ENCODE results near the gene RNASEH2C.
"Not testable (repeated sequence)": the region's sequence is repeated elsewhere in the genome, so short reads cannot be mapped to it uniquely, and the experiment has no call there.

RNASEH2C gene

GRCh38 chr11:65720211-65720934 is at the start of gene RNASEH2C:
Gene RNASEH2C, minus strand, starts transcription at chr11:65720798. Its CDS starts 40 bp downstream, at chr11:65720758.
- 0 out of 2 replicates have a peak, but pooled peaks cover 4% of the 10 kb centered on the region for H3K4me1 ChIP-seq (ENCODE audit: control insufficient read depth, insufficient read depth, low read length)
- peak; percentile 67 for DNase-seq (ENCODE audit: low read depth, low spot score)
- H3K36me3 ChIP-seq (ENCODE audit: control insufficient read depth, insufficient read depth, low read length): peaks cover 29% of the 10 kb centered on the region
- no peaks in the 10 kb centered on the region for H3K27me3 ChIP-seq (ENCODE audit: control insufficient read depth, insufficient read depth, low read length)
- H3K9me3 ChIP-seq (ENCODE audit: control insufficient read depth, insufficient read depth, low read length): no peaks in the 10 kb centered on the region
- no CpG with 5 or more reads among the region's 76 CpGs for WGBS (ENCODE audit: insufficient coverage, insufficient read length)
- H3K27ac ChIP-seq (ENCODE audit: low read length): no peak within 1 kb of the TSS
- peak within 1 kb of the TSS; percentile 97 for H3K4me3 ChIP-seq (ENCODE audit: low read length)

- not testable (repeated sequence) for H3K36me3 ChIP-seq (ENCODE audit: control insufficient read depth, insufficient read depth, low read length); H3K4me3 ChIP-seq (ENCODE audit: low read length); DNase-seq (ENCODE audit: low read depth, low spot score); H3K27ac ChIP-seq (ENCODE audit: low read length); H3K4me1 ChIP-seq (ENCODE audit: control insufficient read depth, insufficient read depth, low read length); H3K9me3 ChIP-seq (ENCODE audit: control insufficient read depth, insufficient read depth, low read length); H3K27me3 ChIP-seq (ENCODE audit: control insufficient read depth, insufficient read depth, low read length)
- no CpG with 5 or more reads among the region's 5 CpGs for WGBS (ENCODE audit: insufficient coverage, insufficient read length)
Measured at GRCh38 chr11:65767806-65768205, 47.2 kb upstream of the RNASEH2C start.

GRCh38 chr11:65767406-65767805 is 46.8 kb upstream of the RNASEH2C start:
- H3K4me1 ChIP-seq (ENCODE audit: control insufficient read depth, insufficient read depth, low read length): no peaks in the 10 kb centered on the region
- no peaks in the 10 kb centered on the region for H3K36me3 ChIP-seq (ENCODE audit: control insufficient read depth, insufficient read depth, low read length)
- H3K4me3 ChIP-seq (ENCODE audit: low read length): no peak overlapping the region
- WGBS (ENCODE audit: insufficient coverage, insufficient read length): no CpG with 5 or more reads among the region's 10 CpGs
- H3K27me3 ChIP-seq (ENCODE audit: control insufficient read depth, insufficient read depth, low read length): no peaks in the 10 kb centered on the region
- no peaks in the 10 kb centered on the region for H3K9me3 ChIP-seq (ENCODE audit: control insufficient read depth, insufficient read depth, low read length)
- no peak for DNase-seq (ENCODE audit: low read depth, low spot score)
- H3K27ac ChIP-seq (ENCODE audit: low read length): no peak overlapping the region

- Histone ChIP-seq H3K4me3 (ENCODE audit: low read length) (no peak overlapping the region), H3K36me3 (ENCODE audit: control insufficient read depth, insufficient read depth, low read length) (no peaks in the 10 kb centered on the region), H3K9me3 (ENCODE audit: control insufficient read depth, insufficient read depth, low read length) (no peaks in the 10 kb centered on the region), H3K4me1 (ENCODE audit: control insufficient read depth, insufficient read depth, low read length) (no peaks in the 10 kb centered on the region), H3K27ac (ENCODE audit: low read length) (no peak overlapping the region), H3K27me3 (ENCODE audit: control insufficient read depth, insufficient read depth, low read length) (no peaks in the 10 kb centered on the region)
- WGBS (ENCODE audit: insufficient coverage, insufficient read length): no CpG with 5 or more reads among the region's 7 CpGs
- no peak for DNase-seq (ENCODE audit: low read depth, low spot score)
Measured at GRCh38 chr11:65766535-65766934, 45.9 kb upstream of the RNASEH2C start.

GRCh38 chr11:65764434-65764833 is 43.8 kb upstream of the RNASEH2C start:
- Histone ChIP-seq H3K36me3 (ENCODE audit: control insufficient read depth, insufficient read depth, low read length) (no peaks in the 10 kb centered on the region), H3K4me1 (ENCODE audit: control insufficient read depth, insufficient read depth, low read length) (no peaks in the 10 kb centered on the region), H3K4me3 (ENCODE audit: low read length) (no peak overlapping the region), H3K27ac (ENCODE audit: low read length) (no peak overlapping the region), H3K27me3 (ENCODE audit: control insufficient read depth, insufficient read depth, low read length) (no peaks in the 10 kb centered on the region), H3K9me3 (ENCODE audit: control insufficient read depth, insufficient read depth, low read length) (no peaks in the 10 kb centered on the region)
- no peak for DNase-seq (ENCODE audit: low read depth, low spot score)
- WGBS (ENCODE audit: insufficient coverage, insufficient read length): no CpG with 5 or more reads among the region's 5 CpGs

GRCh38 chr11:65762816-65763215 is 42.2 kb upstream of the RNASEH2C start:
- not testable (repeated sequence) for H3K4me3 ChIP-seq (ENCODE audit: low read length); H3K27me3 ChIP-seq (ENCODE audit: control insufficient read depth, insufficient read depth, low read length); H3K4me1 ChIP-seq (ENCODE audit: control insufficient read depth, insufficient read depth, low read length); H3K9me3 ChIP-seq (ENCODE audit: control insufficient read depth, insufficient read depth, low read length); H3K27ac ChIP-seq (ENCODE audit: low read length); H3K36me3 ChIP-seq (ENCODE audit: control insufficient read depth, insufficient read depth, low read length); DNase-seq (ENCODE audit: low read depth, low spot score)
- no CpG with 5 or more reads among the region's 29 CpGs for WGBS (ENCODE audit: insufficient coverage, insufficient read length)

GRCh38 chr11:65762169-65762568 is 41.6 kb upstream of the RNASEH2C start:
- H3K9me3 ChIP-seq (ENCODE audit: control insufficient read depth, insufficient read depth, low read length); H3K4me1 ChIP-seq (ENCODE audit: control insufficient read depth, insufficient read depth, low read length); H3K27me3 ChIP-seq (ENCODE audit: control insufficient read depth, insufficient read depth, low read length): not testable (repeated sequence)

GRCh38 chr11:65745049-65745448 is 24.5 kb upstream of the RNASEH2C start:
- WGBS (ENCODE audit: insufficient coverage, insufficient read length): no CpG with 5 or more reads among the region's 17 CpGs
- no peaks in the 10 kb centered on the region; the same call in 1 of the 2 replicates for H3K27me3 ChIP-seq (ENCODE audit: control insufficient read depth, insufficient read depth, low read length)
- no peak for DNase-seq (ENCODE audit: low read depth, low spot score)

More at GRCh38 chr11:65762169-65762568, 41.6 kb upstream of the RNASEH2C start:
- H3K27ac ChIP-seq (ENCODE audit: low read length); H3K4me3 ChIP-seq (ENCODE audit: low read length); DNase-seq (ENCODE audit: low read depth, low spot score); H3K36me3 ChIP-seq (ENCODE audit: control insufficient read depth, insufficient read depth, low read length): not testable (repeated sequence)
- no CpG with 5 or more reads among the region's 5 CpGs for WGBS (ENCODE audit: insufficient coverage, insufficient read length)

GRCh38 chr11:65744699-65745042 is 24.1 kb upstream of the RNASEH2C start:
- peaks cover 3% of the 10 kb centered on the region; the same call in 1 of the 2 replicates for H3K36me3 ChIP-seq (ENCODE audit: control insufficient read depth, insufficient read depth, low read length)
- H3K9me3 ChIP-seq (ENCODE audit: control insufficient read depth, insufficient read depth, low read length): no peaks in the 10 kb centered on the region
- no peaks in the 10 kb centered on the region for H3K4me1 ChIP-seq (ENCODE audit: control insufficient read depth, insufficient read depth, low read length)
- no peak for DNase-seq (ENCODE audit: low read depth, low spot score)
- H3K27me3 ChIP-seq (ENCODE audit: control insufficient read depth, insufficient read depth, low read length): no peaks in the 10 kb centered on the region; the same call in 1 of the 2 replicates
- no peak overlapping the region for H3K4me3 ChIP-seq (ENCODE audit: low read length)
- no CpG with 5 or more reads among the region's 8 CpGs for WGBS (ENCODE audit: insufficient coverage, insufficient read length)
- no peak overlapping the region for H3K27ac ChIP-seq (ENCODE audit: low read length)

More at GRCh38 chr11:65745049-65745448, 24.5 kb upstream of the RNASEH2C start:
- peaks cover 3% of the 10 kb centered on the region; the same call in 1 of the 2 replicates for H3K36me3 ChIP-seq (ENCODE audit: control insufficient read depth, insufficient read depth, low read length)
- H3K27ac ChIP-seq (ENCODE audit: low read length): no peak overlapping the region
- no peaks in the 10 kb centered on the region for H3K9me3 ChIP-seq (ENCODE audit: control insufficient read depth, insufficient read depth, low read length)
- H3K4me3 ChIP-seq (ENCODE audit: low read length): no peak overlapping the region
- H3K4me1 ChIP-seq (ENCODE audit: control insufficient read depth, insufficient read depth, low read length): no peaks in the 10 kb centered on the region

- Histone ChIP-seq H3K36me3 (ENCODE audit: control insufficient read depth, insufficient read depth, low read length) (peaks cover 3% of the 10 kb centered on the region; the same call in 1 of the 2 replicates), H3K9me3 (ENCODE audit: control insufficient read depth, insufficient read depth, low read length) (no peaks in the 10 kb centered on the region), H3K4me3 (ENCODE audit: low read length) (no peak overlapping the region), H3K27ac (ENCODE audit: low read length) (no peak overlapping the region), H3K27me3 (ENCODE audit: control insufficient read depth, insufficient read depth, low read length) (no peaks in the 10 kb centered on the region; the same call in 1 of the 2 replicates), H3K4me1 (ENCODE audit: control insufficient read depth, insufficient read depth, low read length) (no peaks in the 10 kb centered on the region)
- WGBS (ENCODE audit: insufficient coverage, insufficient read length): no CpG with 5 or more reads among the region's 18 CpGs
- DNase-seq (ENCODE audit: low read depth, low spot score): no peak
Measured at GRCh38 chr11:65744026-65744698, 23.6 kb upstream of the RNASEH2C start.

All from iPS DF 6.9 (cell line).